Fibroblast of lung (primary cell): ENCODE results near the gene IFIT2. TPM values are rescaled to one million over a fixed set of nuclear protein-coding genes. Genes with fewer than 3 reads are reported as not detected.

ENCODE experiments used
- DNase-seq, 2 donors: peaks; one replicate each; pipeline versions ENCODE4 v3.0.0 to v3.0.0-alpha.2; 2010; ENCODE audit warnings: low read depth in 2 of 2
- H2AFZ ChIP-seq: 2 replicates; pipeline ENCODE4 v1.5.1; 2012; ENCODE audit warnings: low read length, control low read depth, inconsistent platforms
- H3K27ac ChIP-seq: 2 replicates; pipeline ENCODE4 v1.5.1; 2011; ENCODE audit warnings: low read length, control low read depth; ENCODE audit not compliant: insufficient read depth
- H3K27me3 ChIP-seq: 2 replicates; pipeline ENCODE4 v1.5.1; 2011; ENCODE audit warnings: mild to moderate bottlenecking, low read length; ENCODE audit not compliant: control insufficient read depth, insufficient read depth
- H3K36me3 ChIP-seq: 2 replicates; pipeline ENCODE4 v1.5.1; 2011; ENCODE audit warnings: low read length; ENCODE audit not compliant: control insufficient read depth, insufficient read depth
- H3K4me1 ChIP-seq: 2 replicates; pipeline ENCODE4 v1.5.1; 2011; ENCODE audit warnings: low read length; ENCODE audit not compliant: control insufficient read depth, insufficient read depth; ENCODE audit errors: extremely low read depth
- H3K4me2 ChIP-seq: 2 replicates; pipeline ENCODE4 v1.5.1; 2011; ENCODE audit warnings: low read length, control low read depth; ENCODE audit not compliant: insufficient read depth; ENCODE audit errors: extremely low read depth
- H3K4me3 ChIP-seq, 4 experiments: fragments of 200-600 bp in 1 of 4; sonication (generic) in 1 of 4; replicated peaks in 1 of 4; 2 replicates each; pipeline ENCODE4 v1.5.1; 2011 to 2016; ENCODE audit warnings: low read length in 4 of 4, low read depth in 3 of 4, mild to moderate bottlenecking in 3 of 4, control low read depth in 2 of 4, inconsistent platforms in 1 of 4, mixed read lengths in 1 of 4; ENCODE audit not compliant: insufficient read depth in 1 of 4; ENCODE audit errors: control extremely low read depth in 1 of 4
- H3K79me2 ChIP-seq: 2 replicates; pipeline ENCODE4 v1.5.1; 2012; ENCODE audit warnings: mild to moderate bottlenecking, low read length, inconsistent platforms; ENCODE audit not compliant: control insufficient read depth, insufficient read depth
- H3K9ac ChIP-seq: 2 replicates; pipeline ENCODE4 v1.5.1; 2011; ENCODE audit warnings: mild to moderate bottlenecking, low read length, control low read depth; ENCODE audit not compliant: insufficient read depth
- H3K9me3 ChIP-seq: 2 replicates; pipeline ENCODE4 v1.5.1; 2012; ENCODE audit warnings: low read depth, low read length; ENCODE audit not compliant: control insufficient read depth, insufficient read depth
- H4K20me1 ChIP-seq: 2 replicates; pipeline ENCODE4 v1.5.1; 2011; ENCODE audit warnings: low read length; ENCODE audit not compliant: control insufficient read depth, insufficient read depth; ENCODE audit errors: extremely low read depth
- CTCF ChIP-seq, 2 donors: IDR thresholded peaks in 1 of 2; conservative IDR thresholded peaks in 1 of 2; 1 replicate in 1 of 2; 2 replicates in 1 of 2; pipeline ENCODE4 v1.5.1; 2011 to 2012; ENCODE audit warnings: low read length in 2 of 2, control low read depth in 1 of 2, inconsistent platforms in 1 of 2, low read depth in 1 of 2, mild to moderate bottlenecking in 1 of 2
- EZH2 ChIP-seq: IDR thresholded peaks from 2 replicates; pipeline ENCODE4 v1.5.1; 2012; ENCODE audit warnings: low read length, control low read depth, mild to moderate bottlenecking; ENCODE audit errors: missing control alignments
- polyA plus RNA-seq, 2 donors: library from polyadenylated mRNA; depleted of rRNA in 1 of 2; stranded (reverse) in 1 of 2; unstranded in 1 of 2; fragments of >200 nt; gene quantifications; 2 replicates each; pipeline ENCODE4 v1.2.1, GENCODE V29; 2011 to 2012; ENCODE audit warnings: missing spikeins in 1 of 2
- total RNA-seq: library from RNA; depleted of rRNA; stranded (reverse); fragments of >200 nt; gene quantifications from 2 replicates; pipeline ENCODE4 v1.2.1, GENCODE V29; 2014

Gene IFIT2
- total and polyA plus RNA-seq, 2 donors (not counting 1 experiment from before 2014, with no cell fraction given) = 12.1 to 21.6 TPM

GRCh38 chr10:89301232-89301631, 614 bp upstream of the IFIT2 start:
- DNase-seq = peak; percentile 53 to 61

DNA sequence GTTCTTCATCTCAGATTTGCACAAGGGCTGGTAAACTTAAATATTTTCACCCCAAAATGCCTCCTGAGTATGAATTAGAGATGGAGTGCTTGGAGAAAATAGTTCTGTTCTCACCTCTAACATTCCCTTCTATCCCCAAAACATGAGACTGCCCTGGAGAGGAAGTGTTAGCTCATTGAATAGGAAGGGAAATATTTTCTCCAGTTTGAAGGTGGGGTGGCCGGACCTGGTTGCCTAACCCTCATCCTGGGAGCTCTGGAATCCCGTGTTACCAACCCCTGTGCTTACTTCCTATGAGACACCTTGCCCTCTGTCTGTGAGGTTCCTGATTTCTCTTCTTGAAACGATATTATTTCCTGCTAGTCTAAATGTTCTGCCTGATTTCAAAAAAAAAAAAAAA, 779 bp downstream of the IFIT2 start:
- Histone ChIP-seq H4K20me1 (no peaks in the 10 kb centered on the region), H3K27me3 (no peaks in the 10 kb centered on the region), H3K4me1 (peaks cover 3% of the 10 kb centered on the region), H3K4me3 (peak overlapping the region; percentile 59 to 72 (median 62)), H3K4me2 (peak overlapping the region; percentile 89), H3K79me2 (no peaks in the 10 kb centered on the region), H3K9me3 (no peaks in the 10 kb centered on the region), H3K36me3 (no peaks in the 10 kb centered on the region), H2AFZ (peak overlapping the region; percentile 3), H3K27ac (peak overlapping the region; percentile 83), H3K9ac (no peak overlapping the region)
- TF ChIP-seq CTCF (conservative IDR thresholded peaks at IDR 0.05 in 1 of 2, IDR thresholded peaks at IDR 0.05 in 1 of 2; ENCODE audit: low read depth in 1 of 2, low read length in 2 of 2) = no peak
- TF ChIP-seq EZH2 = no peak
- DNase-seq = no peak

More at GRCh38 chr10:89301232-89301631, 614 bp upstream of the IFIT2 start:
- Histone ChIP-seq H3K4me3 (peak overlapping the region; percentile 59 to 72 (median 62)), H3K9me3 (no peaks in the 10 kb centered on the region), H3K4me1 (peaks cover 3% of the 10 kb centered on the region), H3K79me2 (no peaks in the 10 kb centered on the region), H3K4me2 (peak overlapping the region; percentile 89), H2AFZ (peak overlapping the region; percentile 38), H3K9ac (no peak overlapping the region), H3K27ac (peak overlapping the region; percentile 83), H4K20me1 (no peaks in the 10 kb centered on the region), H3K36me3 (no peaks in the 10 kb centered on the region), H3K27me3 (no peaks in the 10 kb centered on the region)
- TF ChIP-seq CTCF (conservative IDR thresholded peaks at IDR 0.05 in 1 of 2, IDR thresholded peaks at IDR 0.05 in 1 of 2; ENCODE audit: low read depth in 1 of 2, low read length in 2 of 2) = no peak
- TF ChIP-seq EZH2 = no peak

GRCh38 chr10:89303161-89303560, 1.3 kb downstream of the IFIT2 start:
- Histone ChIP-seq H3K27ac (no peak overlapping the region), H3K27me3 (no peaks in the 10 kb centered on the region), H4K20me1 (no peaks in the 10 kb centered on the region), H3K9ac (no peak overlapping the region), H3K4me2 (peak overlapping the region; percentile 89), H2AFZ (no peak overlapping the region), H3K36me3 (no peaks in the 10 kb centered on the region), H3K9me3 (no peaks in the 10 kb centered on the region), H3K4me1 (peaks cover 3% of the 10 kb centered on the region), H3K4me3 (peak overlapping the region in 3 of 4 experiments; percentile 7 to 72 (median 65)), H3K79me2 (no peaks in the 10 kb centered on the region)
- TF ChIP-seq EZH2 = no peak
- TF ChIP-seq CTCF (conservative IDR thresholded peaks at IDR 0.05 in 1 of 2, IDR thresholded peaks at IDR 0.05 in 1 of 2; ENCODE audit: low read depth in 1 of 2, low read length in 2 of 2) = no peak
- no peak for DNase-seq
